PC-9 (cell line): ENCODE results near the gene GLOD4. TPM values are rescaled to one million over a fixed set of nuclear protein-coding genes. Genes with fewer than 3 reads are reported as not detected.

Source experiments
- BruUV-seq: library from RNA; stranded (reverse); fragments of 400-500 nt; replicated peaks from 2 replicates; lab custom pipeline; 2021; lab: Mats Ljungman, UMichigan
- CTCF ChIA-PET: fragments of 300-600 bp; sonication (Branson Sonifier 250); formaldehyde crosslinking; loops from one replicate; lab custom pipeline; 2022; ENCODE audit warnings: antibody characterized with exemption; lab: Charles Lee
- POLR2A ChIA-PET: fragments of 300-600 bp; sonication (Branson Sonifier 250); formaldehyde crosslinking; loops from one replicate; lab custom pipeline; 2022; ENCODE audit warnings: antibody characterized with exemption; ENCODE audit not compliant: unreplicated experiment; lab: Charles Lee
- DNase-seq, 2 experiments: peaks; one replicate each; pipeline versions ENCODE4 v3.0.0 to v3.0.0-alpha.2; 2015 to 2022; ENCODE audit warnings: mixed read lengths in 1 of 2
- H2AFZ ChIP-seq: fragments of 200-600 bp; sonication (generic); 2 replicates; pipeline ENCODE4 v1.8.1; 2017; ENCODE audit warnings: antibody characterized with exemption
- H3F3A ChIP-seq: fragments of 200-600 bp; sonication (generic); 2 replicates; pipeline ENCODE4 v1.8.1; 2017; ENCODE audit warnings: antibody characterized with exemption, mild to moderate bottlenecking, low read depth; ENCODE audit not compliant: insufficient read depth
- H3K27ac ChIP-seq: fragments of 200-600 bp; sonication (generic); 2 replicates; pipeline ENCODE4 v1.6.1; 2016; ENCODE audit warnings: mixed run types
- H3K27me3 ChIP-seq: fragments of 200-600 bp; sonication (generic); 2 replicates; pipeline ENCODE4 v1.6.1; 2016; ENCODE audit warnings: low read depth, mixed run types; ENCODE audit not compliant: insufficient read depth
- H3K36me3 ChIP-seq: fragments of 200-600 bp; sonication (generic); 2 replicates; pipeline ENCODE4 v1.6.1; 2016; ENCODE audit warnings: low read depth, mixed run types
- H3K4me1 ChIP-seq: fragments of 200-600 bp; sonication (generic); replicated peaks from 2 replicates; pipeline ENCODE4 v1.6.1; 2016; ENCODE audit warnings: mixed run types; ENCODE audit not compliant: insufficient read depth
- H3K4me2 ChIP-seq: fragments of 200-600 bp; sonication (generic); 2 replicates; pipeline ENCODE4 v1.6.1; 2017; ENCODE audit warnings: mixed run types
- H3K4me3 ChIP-seq: fragments of 200-600 bp; sonication (generic); 2 replicates; pipeline ENCODE4 v1.6.1; 2016; ENCODE audit warnings: mixed run types
- H3K79me2 ChIP-seq: fragments of 200-600 bp; sonication (generic); 2 replicates; pipeline ENCODE4 v1.6.1; 2017; ENCODE audit warnings: low read depth, mixed run types
- H3K9me2 ChIP-seq: fragments of 200-600 bp; sonication (generic); 2 replicates; pipeline ENCODE4 v1.8.1; 2017; ENCODE audit warnings: mild to moderate bottlenecking; ENCODE audit not compliant: insufficient read depth
- H3K9me3 ChIP-seq: fragments of 200-600 bp; sonication (generic); 2 replicates; pipeline ENCODE4 v1.8.1; 2016; ENCODE audit warnings: low read depth; ENCODE audit not compliant: insufficient read depth
- H4K20me1 ChIP-seq: fragments of 200-600 bp; sonication (generic); 2 replicates; pipeline ENCODE4 v1.8.1; 2017; ENCODE audit not compliant: insufficient read depth
- EZH2 ChIP-seq: fragments of 200-600 bp; sonication (generic); IDR thresholded peaks from 2 replicates; pipeline ENCODE4 v1.8.0; 2017; ENCODE audit warnings: antibody characterized with exemption, low read depth
- intact Hi-C: fragments of 100-400 bp; cut with micrococcal nuclease; formaldehyde crosslinking; loops from one replicate; pipeline ENCODE4 v1.10.0; 2022; ENCODE audit not compliant: unreplicated experiment
- total RNA-seq: library from RNA; stranded (reverse); gene quantifications from 2 replicates; pipeline ENCODE4 v1.2.3, GENCODE V29; 2021
- TF ChIP-seq, protein P1 (sequence below): fragments of 200-600 bp; sonication (generic); conservative IDR thresholded peaks from 2 replicates; pipeline ENCODE4 v1.6.1; 2017; ENCODE audit warnings: mixed run types, antibody characterized with exemption, mild to moderate bottlenecking, moderate library complexity

GLOD4 gene
- total RNA-seq, 1 experiment from 2014 or later = 110 TPM

GRCh38 chr17:773467-774312 is 8.4 kb downstream of the GLOD4 start:
- POLR2A ChIA-PET = no interaction called here
- peaks cover 52% of the 10 kb centered on the region for H3K36me3 ChIP-seq

GRCh38 chr17:773016-773415 is 9.1 kb downstream of the GLOD4 start:
- H3K4me2 ChIP-seq = no peak overlapping the region
- H3F3A ChIP-seq = no peaks in the 10 kb centered on the region; the same call in 1 of the 2 replicates
- no peaks in the 10 kb centered on the region for H3K9me3 ChIP-seq
- POLR2A ChIA-PET = no interaction called here
- no peaks in the 10 kb centered on the region for H3K9me2 ChIP-seq
- H3K27me3 ChIP-seq = no peaks in the 10 kb centered on the region
- peaks cover 47% of the 10 kb centered on the region for H3K36me3 ChIP-seq
- no peak overlapping the region for H3K4me3 ChIP-seq
- DNase-seq = no peak
- no peak overlapping the region for H3K27ac ChIP-seq
- peaks cover 16% of the 10 kb centered on the region; the same call in 1 of the 2 replicates for H4K20me1 ChIP-seq
- TF ChIP-seq, protein P1, sequence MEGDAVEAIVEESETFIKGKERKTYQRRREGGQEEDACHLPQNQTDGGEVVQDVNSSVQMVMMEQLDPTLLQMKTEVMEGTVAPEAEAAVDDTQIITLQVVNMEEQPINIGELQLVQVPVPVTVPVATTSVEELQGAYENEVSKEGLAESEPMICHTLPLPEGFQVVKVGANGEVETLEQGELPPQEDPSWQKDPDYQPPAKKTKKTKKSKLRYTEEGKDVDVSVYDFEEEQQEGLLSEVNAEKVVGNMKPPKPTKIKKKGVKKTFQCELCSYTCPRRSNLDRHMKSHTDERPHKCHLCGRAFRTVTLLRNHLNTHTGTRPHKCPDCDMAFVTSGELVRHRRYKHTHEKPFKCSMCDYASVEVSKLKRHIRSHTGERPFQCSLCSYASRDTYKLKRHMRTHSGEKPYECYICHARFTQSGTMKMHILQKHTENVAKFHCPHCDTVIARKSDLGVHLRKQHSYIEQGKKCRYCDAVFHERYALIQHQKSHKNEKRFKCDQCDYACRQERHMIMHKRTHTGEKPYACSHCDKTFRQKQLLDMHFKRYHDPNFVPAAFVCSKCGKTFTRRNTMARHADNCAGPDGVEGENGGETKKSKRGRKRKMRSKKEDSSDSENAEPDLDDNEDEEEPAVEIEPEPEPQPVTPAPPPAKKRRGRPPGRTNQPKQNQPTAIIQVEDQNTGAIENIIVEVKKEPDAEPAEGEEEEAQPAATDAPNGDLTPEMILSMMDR = no peak
- TF ChIP-seq EZH2 = no peak
- no peaks in the 10 kb centered on the region for H3K79me2 ChIP-seq
- no peak overlapping the region for H2AFZ ChIP-seq
- CTCF ChIA-PET = no interaction called here
- no peaks in the 10 kb centered on the region for H3K4me1 ChIP-seq
- intact Hi-C loops = no loop called here
- BruUV-seq = no TSS peak

More at GRCh38 chr17:773467-774312, 8.4 kb downstream of the GLOD4 start:
- H3K79me2 ChIP-seq = peaks cover 3% of the 10 kb centered on the region; the same call in 1 of the 2 replicates
- no peak overlapping the region for H2AFZ ChIP-seq
- no peaks in the 10 kb centered on the region for H3K27me3 ChIP-seq
- intact Hi-C loops = no loop called here
- H3K9me2 ChIP-seq = no peaks in the 10 kb centered on the region
- H3K27ac ChIP-seq = no peak overlapping the region
- no peak overlapping the region for H3K4me3 ChIP-seq
- H3K9me3 ChIP-seq = no peaks in the 10 kb centered on the region
- CTCF ChIA-PET = no interaction called here
- no TSS peak for BruUV-seq
- TF ChIP-seq EZH2 = no peak
- TF ChIP-seq, protein P1 = no peak
- H3F3A ChIP-seq = no peaks in the 10 kb centered on the region; the same call in 1 of the 2 replicates
- H3K4me1 ChIP-seq = no peaks in the 10 kb centered on the region
- no peak for DNase-seq
- no peak overlapping the region for H3K4me2 ChIP-seq
- peaks cover 16% of the 10 kb centered on the region; the same call in 1 of the 2 replicates for H4K20me1 ChIP-seq

DNA sequence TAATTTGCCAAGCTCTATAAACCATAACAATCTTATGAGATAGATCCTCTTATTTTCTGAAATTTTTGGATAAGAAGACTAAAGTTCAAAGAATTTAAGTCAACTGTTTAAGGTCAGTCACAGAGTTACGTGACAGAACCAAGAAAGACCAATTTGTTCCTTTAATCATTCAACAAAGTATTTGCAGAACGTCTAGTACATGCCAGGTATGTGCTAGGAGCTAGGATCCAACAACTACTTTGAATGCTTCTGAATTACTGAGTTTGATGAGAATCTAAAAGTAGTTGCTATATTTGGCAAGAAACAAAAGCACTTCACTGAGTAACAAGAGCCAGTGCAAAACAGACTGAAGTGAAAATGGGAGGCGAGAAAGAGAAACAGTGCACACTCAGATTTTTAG is 15.0 kb downstream of the GLOD4 start:
- no peak for TF ChIP-seq EZH2
- TF ChIP-seq, protein P1 = no peak
- Histone ChIP-seq H3K9me2 (no peaks in the 10 kb centered on the region), H3K36me3 (peaks cover 35% of the 10 kb centered on the region), H3K4me1 (no peaks in the 10 kb centered on the region), H3K27me3 (no peaks in the 10 kb centered on the region), H3K27ac (no peak overlapping the region), H3K4me2 (no peak overlapping the region), H3F3A (no peaks in the 10 kb centered on the region), H4K20me1 (no peaks in the 10 kb centered on the region; the same call in 1 of the 2 replicates), H2AFZ (no peak overlapping the region), H3K79me2 (no peaks in the 10 kb centered on the region), H3K4me3 (no peak overlapping the region), H3K9me3 (no peaks in the 10 kb centered on the region)
- intact Hi-C loops = no loop called here
- DNase-seq = no peak
- POLR2A ChIA-PET = no interaction called here
- BruUV-seq = no TSS peak
- CTCF ChIA-PET = interaction anchor here (0.7 kb wide), 1 partner anchor 62 kb away, joined by 3 read pairs; no protein-coding TSS in a partner anchor
